ENCODE data around the gene IGFBP7.

GRCh38 chr4:57127361-57127760 lies 17.2 kb upstream of the IGFBP7 start:
- no peak for TF ChIP-seq CTCF (IDR thresholded peaks at IDR 0.05)
- TF ChIP-seq TP53 (CRISPR knock-in tag; IDR thresholded peaks at IDR 0.05) = no peak
- TF ChIP-seq REST (IDR thresholded peaks at IDR 0.05) = no peak
- TF ChIP-seq CHD4 (IDR thresholded peaks at IDR 0.05; ENCODE audit: borderline replicate concordance) = no peak
- no peak for TF ChIP-seq SMC3 (IDR thresholded peaks at IDR 0.05)
- no peak for TF ChIP-seq POLR2A (IDR thresholded peaks at IDR 0.05; ENCODE audit: low read length)
- TF ChIP-seq EP300 (IDR thresholded peaks at IDR 0.05) = no peak
